ENCODE results near the gene ANKS3.

DNA sequence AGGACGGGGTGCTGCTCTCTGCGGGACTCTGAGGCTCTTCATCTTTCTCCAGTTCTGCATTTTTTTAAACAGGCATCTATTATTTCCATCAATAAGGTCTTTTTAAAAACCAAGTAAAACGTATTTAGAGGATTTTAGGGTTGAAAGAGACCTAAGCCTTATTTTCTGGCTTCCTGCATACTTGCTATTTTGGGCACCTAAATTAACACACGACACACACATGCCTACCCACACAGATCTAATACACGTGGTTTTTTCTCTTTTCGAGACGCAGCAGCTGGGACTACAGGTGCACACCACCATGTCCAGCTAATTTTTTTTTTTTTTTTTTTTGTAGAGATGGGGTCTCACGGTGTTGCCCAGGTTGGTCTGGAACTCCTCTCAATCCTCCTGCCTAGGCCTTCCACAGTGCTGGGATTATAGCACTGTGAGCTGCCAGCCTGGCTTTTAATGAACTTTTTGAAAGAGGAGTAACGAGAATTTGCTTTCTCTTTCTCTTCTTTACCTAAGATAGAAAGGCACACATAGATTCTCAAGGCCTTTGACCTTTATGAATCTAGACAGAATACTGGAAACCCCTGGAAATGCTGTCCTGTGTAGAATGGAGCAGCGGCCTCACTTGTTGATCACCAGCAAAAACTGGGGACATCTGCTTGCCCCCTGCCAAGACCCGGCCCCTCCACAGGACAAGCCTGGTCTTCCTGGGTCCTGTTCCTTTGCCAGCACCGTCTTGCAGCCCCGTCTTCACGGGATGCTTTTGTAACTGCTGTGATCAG is 14.0 kb upstream of the ANKS3 start:
- TF ChIP-seq POLR2A (IDR thresholded peaks at IDR 0.05), result no peak
- TF ChIP-seq, protein P1, sequence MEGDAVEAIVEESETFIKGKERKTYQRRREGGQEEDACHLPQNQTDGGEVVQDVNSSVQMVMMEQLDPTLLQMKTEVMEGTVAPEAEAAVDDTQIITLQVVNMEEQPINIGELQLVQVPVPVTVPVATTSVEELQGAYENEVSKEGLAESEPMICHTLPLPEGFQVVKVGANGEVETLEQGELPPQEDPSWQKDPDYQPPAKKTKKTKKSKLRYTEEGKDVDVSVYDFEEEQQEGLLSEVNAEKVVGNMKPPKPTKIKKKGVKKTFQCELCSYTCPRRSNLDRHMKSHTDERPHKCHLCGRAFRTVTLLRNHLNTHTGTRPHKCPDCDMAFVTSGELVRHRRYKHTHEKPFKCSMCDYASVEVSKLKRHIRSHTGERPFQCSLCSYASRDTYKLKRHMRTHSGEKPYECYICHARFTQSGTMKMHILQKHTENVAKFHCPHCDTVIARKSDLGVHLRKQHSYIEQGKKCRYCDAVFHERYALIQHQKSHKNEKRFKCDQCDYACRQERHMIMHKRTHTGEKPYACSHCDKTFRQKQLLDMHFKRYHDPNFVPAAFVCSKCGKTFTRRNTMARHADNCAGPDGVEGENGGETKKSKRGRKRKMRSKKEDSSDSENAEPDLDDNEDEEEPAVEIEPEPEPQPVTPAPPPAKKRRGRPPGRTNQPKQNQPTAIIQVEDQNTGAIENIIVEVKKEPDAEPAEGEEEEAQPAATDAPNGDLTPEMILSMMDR (IDR thresholded peaks at IDR 0.05), result no peak
